Measurements from ENCODE around the gene ACKR3.

GRCh38 chr2:236557306-236558030 lies 12.2 kb upstream of the ACKR3 start:
- TF ChIP-seq, protein P1, sequence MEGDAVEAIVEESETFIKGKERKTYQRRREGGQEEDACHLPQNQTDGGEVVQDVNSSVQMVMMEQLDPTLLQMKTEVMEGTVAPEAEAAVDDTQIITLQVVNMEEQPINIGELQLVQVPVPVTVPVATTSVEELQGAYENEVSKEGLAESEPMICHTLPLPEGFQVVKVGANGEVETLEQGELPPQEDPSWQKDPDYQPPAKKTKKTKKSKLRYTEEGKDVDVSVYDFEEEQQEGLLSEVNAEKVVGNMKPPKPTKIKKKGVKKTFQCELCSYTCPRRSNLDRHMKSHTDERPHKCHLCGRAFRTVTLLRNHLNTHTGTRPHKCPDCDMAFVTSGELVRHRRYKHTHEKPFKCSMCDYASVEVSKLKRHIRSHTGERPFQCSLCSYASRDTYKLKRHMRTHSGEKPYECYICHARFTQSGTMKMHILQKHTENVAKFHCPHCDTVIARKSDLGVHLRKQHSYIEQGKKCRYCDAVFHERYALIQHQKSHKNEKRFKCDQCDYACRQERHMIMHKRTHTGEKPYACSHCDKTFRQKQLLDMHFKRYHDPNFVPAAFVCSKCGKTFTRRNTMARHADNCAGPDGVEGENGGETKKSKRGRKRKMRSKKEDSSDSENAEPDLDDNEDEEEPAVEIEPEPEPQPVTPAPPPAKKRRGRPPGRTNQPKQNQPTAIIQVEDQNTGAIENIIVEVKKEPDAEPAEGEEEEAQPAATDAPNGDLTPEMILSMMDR (conservative IDR thresholded peaks at IDR 0.05; ENCODE audit: low read depth in 2 of 2), result no peak
- no peak for TF ChIP-seq EZH2 (IDR thresholded peaks at IDR 0.05; ENCODE audit: low read depth, unreplicated experiment)
- no peak for TF ChIP-seq CREB1 (CRISPR knock-in tag; IDR thresholded peaks at IDR 0.05; ENCODE audit: low read depth)
- no peak for TF ChIP-seq EZH2phosphoT487 (IDR thresholded peaks at IDR 0.05; ENCODE audit: unreplicated experiment)
- no peak for TF ChIP-seq REST (IDR thresholded peaks at IDR 0.05; ENCODE audit: unreplicated experiment)
- no peak for TF ChIP-seq ZNF114 (CRISPR knock-in tag; IDR thresholded peaks at IDR 0.05)
- TF ChIP-seq NANOG (IDR thresholded peaks at IDR 0.05; ENCODE audit: borderline replicate concordance), result no peak
- TF ChIP-seq POLR2AphosphoS5 (IDR thresholded peaks at IDR 0.05; ENCODE audit: low read depth), result no peak
- no peak for TF ChIP-seq ZNF331 (CRISPR knock-in tag; IDR thresholded peaks at IDR 0.05; ENCODE audit: low read depth)
- no peak for TF ChIP-seq JUNB (IDR thresholded peaks at IDR 0.05; ENCODE audit: unreplicated experiment)
- TF ChIP-seq, protein P2, sequence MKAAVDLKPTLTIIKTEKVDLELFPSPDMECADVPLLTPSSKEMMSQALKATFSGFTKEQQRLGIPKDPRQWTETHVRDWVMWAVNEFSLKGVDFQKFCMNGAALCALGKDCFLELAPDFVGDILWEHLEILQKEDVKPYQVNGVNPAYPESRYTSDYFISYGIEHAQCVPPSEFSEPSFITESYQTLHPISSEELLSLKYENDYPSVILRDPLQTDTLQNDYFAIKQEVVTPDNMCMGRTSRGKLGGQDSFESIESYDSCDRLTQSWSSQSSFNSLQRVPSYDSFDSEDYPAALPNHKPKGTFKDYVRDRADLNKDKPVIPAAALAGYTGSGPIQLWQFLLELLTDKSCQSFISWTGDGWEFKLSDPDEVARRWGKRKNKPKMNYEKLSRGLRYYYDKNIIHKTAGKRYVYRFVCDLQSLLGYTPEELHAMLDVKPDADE (IDR thresholded peaks at IDR 0.05), result no peak
- TF ChIP-seq ZNF462 (CRISPR knock-in tag; IDR thresholded peaks at IDR 0.05), result no peak

Measured in GM23338 (cell line).